ENCODE measurements around the gene TNK1.

TNK1 gene

GRCh38 chr17:7374353-7374752, 6.5 kb upstream of the TNK1 start:
- Histone ChIP-seq H3K27me3 (replicated peaks; ENCODE audit: control insufficient read depth, insufficient read depth, low read length) (no peaks in the 10 kb centered on the region), H3K4me3 (replicated peaks; ENCODE audit: low read depth, low read length) (no peak overlapping the region), H3K36me3 (ENCODE audit: control insufficient read depth, insufficient read depth, low read length) (no peaks in the 10 kb centered on the region)
- no peak for DNase-seq (ENCODE audit: extremely low read depth, insufficient read length)
- TF ChIP-seq CTCF (IDR thresholded peaks at IDR 0.05; ENCODE audit: insufficient read depth, low read length, poor library complexity, severe bottlenecking), result no peak

- no peaks in the 10 kb centered on the region; the same call in 1 of the 2 replicates for H3K27me3 ChIP-seq (replicated peaks; ENCODE audit: control insufficient read depth, insufficient read depth, low read length)
- TF ChIP-seq CTCF (IDR thresholded peaks at IDR 0.05; ENCODE audit: insufficient read depth, low read length, poor library complexity, severe bottlenecking), result no peak
- DNase-seq (ENCODE audit: extremely low read depth, insufficient read length), result no peak
- no peak overlapping the region for H3K4me3 ChIP-seq (replicated peaks; ENCODE audit: low read depth, low read length)
- no peaks in the 10 kb centered on the region for H3K36me3 ChIP-seq (ENCODE audit: control insufficient read depth, insufficient read depth, low read length)
These were observed 1.8 kb upstream of the TNK1 start for GRCh38 chr17:7379134-7379533.

DNA sequence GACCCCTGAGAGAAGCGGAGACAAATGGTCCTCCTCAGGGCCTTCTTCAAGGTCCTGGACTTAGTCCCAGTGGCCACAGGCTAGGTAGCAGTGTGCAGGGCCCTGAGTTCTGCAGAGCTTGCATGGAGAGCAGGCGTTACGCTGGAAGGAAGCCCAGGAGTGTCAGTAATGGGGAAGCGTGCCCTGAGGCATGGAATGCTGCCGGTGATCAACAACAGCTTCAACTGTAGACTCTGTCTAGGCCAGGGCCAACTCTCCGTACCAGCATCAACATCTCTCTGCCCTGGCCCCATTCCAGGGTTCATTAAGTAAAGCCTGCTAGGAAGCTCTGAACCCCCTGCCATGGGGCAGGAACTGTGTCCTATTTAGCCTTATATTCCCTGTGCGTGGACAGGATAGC, 568 bp upstream of the TNK1 start:
- Histone ChIP-seq H3K27me3 (replicated peaks; ENCODE audit: control insufficient read depth, insufficient read depth, low read length) (no peaks in the 10 kb centered on the region; the same call in 1 of the 2 replicates), H3K4me3 (replicated peaks; ENCODE audit: low read depth, low read length) (no peak overlapping the region), H3K36me3 (ENCODE audit: control insufficient read depth, insufficient read depth, low read length) (no peaks in the 10 kb centered on the region)
- no peak for TF ChIP-seq CTCF (IDR thresholded peaks at IDR 0.05; ENCODE audit: insufficient read depth, low read length, poor library complexity, severe bottlenecking)
- no peak for DNase-seq (ENCODE audit: extremely low read depth, insufficient read length)

DNA sequence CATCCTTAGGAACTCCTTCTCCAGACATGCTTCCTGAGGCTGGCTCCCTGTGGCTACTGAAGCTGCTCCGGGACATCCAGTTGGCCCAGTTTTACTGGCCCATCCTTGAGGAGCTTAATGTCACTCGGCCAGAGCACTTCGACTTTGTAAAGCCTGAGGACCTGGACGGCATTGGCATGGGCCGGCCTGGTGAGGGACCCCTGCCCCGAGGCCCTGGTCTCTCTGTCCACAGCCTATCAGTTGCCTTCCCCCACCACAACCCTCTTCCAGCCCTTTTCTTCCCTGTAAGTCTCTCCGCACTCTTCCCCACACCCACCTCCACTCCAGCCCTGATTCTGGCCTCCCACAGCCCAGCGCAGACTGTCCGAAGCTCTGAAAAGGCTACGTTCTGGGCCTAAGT, 2.0 kb downstream of the TNK1 start:
- no peaks in the 10 kb centered on the region; the same call in 1 of the 2 replicates for H3K36me3 ChIP-seq (ENCODE audit: control insufficient read depth, insufficient read depth, low read length)
- no peaks in the 10 kb centered on the region; the same call in 1 of the 2 replicates for H3K27me3 ChIP-seq (replicated peaks; ENCODE audit: control insufficient read depth, insufficient read depth, low read length)
- no peak for DNase-seq (ENCODE audit: extremely low read depth, insufficient read length)
- no peak overlapping the region for H3K4me3 ChIP-seq (replicated peaks; ENCODE audit: low read depth, low read length)
- TF ChIP-seq CTCF (IDR thresholded peaks at IDR 0.05; ENCODE audit: insufficient read depth, low read length, poor library complexity, severe bottlenecking), result no peak

DNA sequence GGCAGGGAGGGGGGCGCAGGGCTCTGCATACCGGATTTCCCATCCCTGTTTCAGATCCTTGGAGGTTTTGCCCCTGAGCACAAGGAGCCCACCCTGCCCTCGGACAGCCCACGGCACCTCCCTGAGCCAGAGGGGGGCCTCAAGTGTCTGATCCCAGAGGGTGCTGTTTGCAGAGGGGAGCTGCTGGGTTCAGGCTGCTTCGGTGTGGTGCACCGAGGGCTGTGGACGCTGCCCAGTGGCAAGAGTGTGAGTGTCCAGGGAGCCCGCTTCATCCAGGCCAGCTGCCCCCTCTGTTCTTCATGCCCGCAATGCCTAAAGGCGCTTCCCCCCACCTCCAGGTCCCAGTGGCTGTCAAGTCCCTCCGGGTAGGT, 2.5 kb downstream of the TNK1 start:
- no peaks in the 10 kb centered on the region; the same call in 1 of the 2 replicates for H3K27me3 ChIP-seq (replicated peaks; ENCODE audit: control insufficient read depth, insufficient read depth, low read length)
- no peak for TF ChIP-seq CTCF (IDR thresholded peaks at IDR 0.05; ENCODE audit: insufficient read depth, low read length, poor library complexity, severe bottlenecking)
- H3K4me3 ChIP-seq (replicated peaks; ENCODE audit: low read depth, low read length), result no peak overlapping the region; the same call in 1 of the 2 replicates
- H3K36me3 ChIP-seq (ENCODE audit: control insufficient read depth, insufficient read depth, low read length), result no peaks in the 10 kb centered on the region; the same call in 1 of the 2 replicates
- DNase-seq (ENCODE audit: extremely low read depth, insufficient read length), result no peak

Data from GM06990 (cell line).